Suppressor macrophage treated with lipopolysaccharide for 1 hour (primary cell): ENCODE data around the gene ZC3H14.
"Not testable (repeated sequence)": the region's sequence is repeated elsewhere in the genome, so short reads cannot be mapped to it uniquely, and the experiment has no call there.

ENCODE experiments used
- DNase-seq, 3 donors: peaks; one replicate each; pipeline ENCODE4 v3.0.0-alpha.2; 2020 to 2022

The ZC3H14 gene

GRCh38 chr14:88562831-88563686, at the start of gene ZC3H14:
ZC3H14 (plus strand) TSS chr14:88563037; CDS start chr14:88563134, 97 bp downstream.
- DNase-seq, result peak; percentile 90 to 96 (median 94)

GRCh38 chr14:88515499-88516221, 47.2 kb upstream of the ZC3H14 start:
- DNase-seq, result no peak

GRCh38 chr14:88516861-88517357, 45.9 kb upstream of the ZC3H14 start:
- DNase-seq, result no peak

GRCh38 chr14:88518592-88519512, 44.0 kb upstream of the ZC3H14 start:
- DNase-seq, result no peak

- no peak for DNase-seq
Measured at GRCh38 chr14:88519907-88520306, 42.9 kb upstream of the ZC3H14 start.

GRCh38 chr14:88521818-88522217, 41.0 kb upstream of the ZC3H14 start:
- no peak for DNase-seq

GRCh38 chr14:88522393-88522792, 40.4 kb upstream of the ZC3H14 start:
- DNase-seq, result no peak

GRCh38 chr14:88529889-88530288, 32.9 kb upstream of the ZC3H14 start:
- not testable (repeated sequence) for DNase-seq

GRCh38 chr14:88533064-88533602, 29.7 kb upstream of the ZC3H14 start:
- DNase-seq, result no peak

- peak; percentile 76 to 84 (median 80) for DNase-seq
Measured at GRCh38 chr14:88535149-88535548, 27.7 kb upstream of the ZC3H14 start.

- DNase-seq, result no peak
Measured at GRCh38 chr14:88535813-88536212, 27.0 kb upstream of the ZC3H14 start.

- no peak for DNase-seq
Measured at GRCh38 chr14:88541324-88541723, 21.5 kb upstream of the ZC3H14 start.

- DNase-seq, result no peak
Measured at GRCh38 chr14:88542857-88543795, 19.7 kb upstream of the ZC3H14 start.

GRCh38 chr14:88545256-88545655, 17.6 kb upstream of the ZC3H14 start:
- no peak for DNase-seq

- DNase-seq, result no peak
Measured at GRCh38 chr14:88546621-88547385, 16.0 kb upstream of the ZC3H14 start.

- no peak for DNase-seq
Measured at GRCh38 chr14:88547386-88547780, 15.5 kb upstream of the ZC3H14 start.

GRCh38 chr14:88550078-88550477, 12.8 kb upstream of the ZC3H14 start:
- no peak for DNase-seq

- DNase-seq, result peak; percentile 78 to 85 (median 82)
Measured at GRCh38 chr14:88551094-88551870, 11.6 kb upstream of the ZC3H14 start.

- DNase-seq, result no peak
Measured at GRCh38 chr14:88551980-88552431, 10.8 kb upstream of the ZC3H14 start.

- no peak for DNase-seq
Measured at GRCh38 chr14:88552876-88553275, 10.0 kb upstream of the ZC3H14 start.
